ENCODE measurements around the gene MKNK2. TPM values are rescaled to one million over a fixed set of nuclear protein-coding genes. Genes with fewer than 3 reads are reported as not detected.
A peak's percentile ranks its signal among the peaks of the same experiment; 100 is the strongest.
"Not testable (repeated sequence)": the region's sequence is repeated elsewhere in the genome, so short reads cannot be mapped to it uniquely, and the experiment has no call there.

MKNK2 gene
- total RNA-seq, 2 experiments from 2014 or later: 155 to 157 TPM

DNA sequence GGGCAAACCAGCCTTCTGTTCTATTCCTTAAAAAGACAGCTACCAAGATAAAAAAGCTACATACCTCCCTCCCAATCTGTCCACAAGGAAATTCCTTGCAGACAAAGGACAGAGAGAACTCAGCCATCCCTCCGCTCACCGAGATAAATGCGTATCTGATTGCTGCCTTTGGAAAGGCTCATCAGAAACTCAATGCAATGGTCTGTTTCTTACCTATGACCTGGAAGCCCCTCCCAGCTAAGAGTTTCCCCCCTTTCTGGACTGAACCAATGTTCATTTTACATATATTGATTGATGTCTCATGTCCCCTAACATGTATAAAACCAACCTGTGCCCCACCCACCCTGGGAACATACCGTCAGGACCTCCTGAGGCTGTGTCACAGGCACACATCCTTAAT, 47.2 kb downstream of the MKNK2 start:
- Mint-ChIP-seq H3K27ac (no peak overlapping the region), H3K4me3 (no peak overlapping the region), H3K9me3 (no peaks in the 10 kb centered on the region), H3K36me3 (ENCODE audit: low read depth) (peaks cover 1% of the 10 kb centered on the region), H3K4me1 (ENCODE audit: low read depth) (peaks cover 2% of the 10 kb centered on the region), H3K27me3 (ENCODE audit: low read depth) (no peaks in the 10 kb centered on the region)
- intact Hi-C loops (cut with micrococcal nuclease): no loop called here
- CTCF ChIA-PET: interaction anchor here (0.7 to 1.1 kb wide), 3 partner anchors 17 to 379 kb away, joined by 3 to 7 read pairs (median 3); no protein-coding TSS in a partner anchor
- DNase-seq: no peak

DNA sequence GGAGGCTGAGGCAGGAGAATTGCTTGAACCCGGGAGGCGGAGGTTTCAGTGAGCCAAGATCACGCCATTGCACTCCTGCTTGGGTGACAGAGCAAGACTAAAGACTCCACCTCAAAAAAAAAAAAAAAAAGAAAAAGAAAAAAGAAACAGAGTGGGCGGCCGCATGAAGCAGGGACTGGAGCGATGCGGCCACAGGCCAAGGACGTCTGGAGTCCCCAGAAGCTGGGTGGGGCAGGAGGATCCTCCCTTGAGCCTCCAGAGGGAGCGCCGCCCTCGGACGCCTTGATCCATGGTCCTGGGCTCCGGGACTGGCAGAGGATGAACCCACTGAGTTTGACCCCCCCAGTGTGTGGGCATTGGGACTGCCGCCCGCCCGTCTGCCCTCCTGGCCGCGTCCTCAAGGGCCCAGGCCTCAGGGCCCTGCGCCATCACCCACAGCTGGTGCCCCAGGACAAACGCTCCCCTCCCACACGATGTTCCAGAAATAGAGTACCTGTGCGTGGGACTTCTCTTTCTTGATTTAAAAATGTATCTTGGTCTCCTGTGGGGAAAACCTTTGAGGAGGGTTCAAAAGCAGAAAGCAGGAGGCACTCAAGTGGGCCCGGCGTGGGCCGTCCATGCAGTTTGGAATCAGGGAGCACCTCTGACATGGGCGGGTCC, 51.1 kb downstream of the MKNK2 start:
- Mint-ChIP-seq H3K4me1 (ENCODE audit: low read depth) (no peaks in the 10 kb centered on the region), H3K27ac (no peak overlapping the region), H3K4me3 (no peak overlapping the region), H3K9me3 (no peaks in the 10 kb centered on the region), H3K36me3 (ENCODE audit: low read depth) (peaks cover 7% of the 10 kb centered on the region), H3K27me3 (ENCODE audit: low read depth) (no peaks in the 10 kb centered on the region)
- intact Hi-C loops (cut with micrococcal nuclease): no loop called here
- DNase-seq: no peak
- CTCF ChIA-PET: no interaction called here

DNA sequence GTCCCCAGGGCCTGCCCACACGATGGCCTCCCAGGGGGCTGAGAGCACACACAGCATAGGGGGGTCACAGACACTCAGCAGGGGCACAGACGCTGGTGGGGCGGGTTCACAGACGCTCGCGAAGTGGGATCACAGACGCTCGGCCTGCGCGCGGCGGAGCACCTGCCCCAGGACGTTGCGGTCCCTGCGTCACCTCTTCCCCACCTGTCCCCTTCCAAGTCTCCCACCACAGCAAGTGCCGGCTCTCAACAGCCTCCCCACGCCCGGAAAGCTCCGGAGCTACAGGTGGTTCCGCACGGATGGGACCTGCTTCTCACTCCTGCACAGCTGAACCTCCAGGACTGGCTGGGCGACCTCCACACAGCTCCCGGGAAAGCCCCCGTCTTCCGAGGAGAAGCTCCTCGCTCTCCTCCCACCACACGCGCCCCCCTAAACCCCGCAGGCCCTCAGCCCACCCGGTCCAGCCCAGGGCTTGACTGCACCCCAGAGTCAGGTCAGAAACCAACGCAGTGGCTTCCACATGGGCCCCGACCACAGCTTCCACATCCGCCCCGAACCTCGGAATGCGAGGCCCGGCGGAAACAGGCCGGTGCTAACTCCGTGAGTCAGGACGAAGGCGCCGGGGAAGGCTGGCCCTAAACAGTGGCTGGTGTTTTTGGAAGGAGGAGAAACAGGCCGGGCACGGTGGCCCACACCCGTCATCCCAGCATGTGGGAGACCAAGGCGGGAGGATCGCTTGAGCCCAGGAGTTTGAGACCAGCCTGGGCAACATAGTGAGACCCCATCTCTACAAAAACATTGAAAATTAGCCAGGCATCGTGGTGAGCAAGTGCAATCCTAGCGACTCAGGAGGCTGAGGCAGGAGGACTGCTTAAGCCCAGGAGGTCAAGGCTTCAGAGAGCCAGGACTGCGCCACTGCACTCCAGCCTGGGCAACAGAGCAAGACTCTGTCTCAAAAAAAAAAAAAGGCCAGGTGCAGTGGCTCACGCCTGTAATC, 52.0 kb downstream of the MKNK2 start:
- H3K27ac Mint-ChIP-seq: no peak overlapping the region
- intact Hi-C loops (cut with micrococcal nuclease): no loop called here
- no peak overlapping the region for H3K4me3 Mint-ChIP-seq
- no peaks in the 10 kb centered on the region for H3K4me1 Mint-ChIP-seq (ENCODE audit: low read depth)
- no peaks in the 10 kb centered on the region for H3K9me3 Mint-ChIP-seq
- no peak for DNase-seq
- peaks cover 9% of the 10 kb centered on the region for H3K36me3 Mint-ChIP-seq (ENCODE audit: low read depth)
- CTCF ChIA-PET: interaction anchor here (0.6 kb wide), 1 partner anchor 393 kb away, joined by 3 read pairs; no protein-coding TSS in a partner anchor
- no peaks in the 10 kb centered on the region for H3K27me3 Mint-ChIP-seq (ENCODE audit: low read depth)

DNA sequence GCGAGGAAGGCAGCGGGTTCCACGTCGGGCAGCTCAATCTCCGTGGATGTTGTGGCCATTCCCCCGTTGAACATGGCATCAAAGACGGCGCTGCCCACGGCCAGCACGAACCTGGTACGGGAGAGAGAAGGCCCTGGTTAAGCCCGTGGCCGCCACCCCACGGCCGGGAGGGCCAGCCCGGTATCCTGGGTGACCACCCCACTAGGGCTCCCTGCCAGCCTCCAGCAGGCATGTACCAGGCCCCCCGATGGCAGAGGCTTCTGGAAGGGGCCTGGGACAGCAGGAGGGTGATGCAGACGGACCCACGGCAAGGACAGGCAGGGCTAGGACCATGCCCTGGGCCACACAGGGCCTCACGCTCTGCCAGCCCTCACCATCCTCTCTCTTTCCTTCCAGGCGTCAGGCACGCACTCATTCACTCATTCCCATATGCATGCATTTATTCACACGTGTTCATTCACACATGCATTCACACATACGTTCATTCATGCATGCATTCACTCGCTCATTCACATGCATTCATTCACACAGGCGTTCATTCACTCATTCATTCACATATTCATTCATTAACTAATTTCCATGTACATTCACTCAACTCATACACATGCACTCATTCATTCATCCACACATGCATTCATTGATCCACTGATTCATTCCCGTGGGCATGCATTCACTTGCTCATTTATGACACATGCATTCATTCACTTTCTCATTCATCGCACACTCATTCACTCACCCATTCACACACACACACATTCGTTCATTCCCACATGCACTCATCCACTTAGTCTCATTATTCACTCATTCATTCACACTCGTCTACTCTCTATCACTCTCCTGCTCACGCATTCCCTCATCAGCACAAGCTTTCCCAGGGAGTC, 53.5 kb downstream of the MKNK2 start:
- no peaks in the 10 kb centered on the region for H3K27me3 Mint-ChIP-seq (ENCODE audit: low read depth)
- H3K4me1 Mint-ChIP-seq (ENCODE audit: low read depth): no peaks in the 10 kb centered on the region
- CTCF ChIA-PET: no interaction called here

DNA sequence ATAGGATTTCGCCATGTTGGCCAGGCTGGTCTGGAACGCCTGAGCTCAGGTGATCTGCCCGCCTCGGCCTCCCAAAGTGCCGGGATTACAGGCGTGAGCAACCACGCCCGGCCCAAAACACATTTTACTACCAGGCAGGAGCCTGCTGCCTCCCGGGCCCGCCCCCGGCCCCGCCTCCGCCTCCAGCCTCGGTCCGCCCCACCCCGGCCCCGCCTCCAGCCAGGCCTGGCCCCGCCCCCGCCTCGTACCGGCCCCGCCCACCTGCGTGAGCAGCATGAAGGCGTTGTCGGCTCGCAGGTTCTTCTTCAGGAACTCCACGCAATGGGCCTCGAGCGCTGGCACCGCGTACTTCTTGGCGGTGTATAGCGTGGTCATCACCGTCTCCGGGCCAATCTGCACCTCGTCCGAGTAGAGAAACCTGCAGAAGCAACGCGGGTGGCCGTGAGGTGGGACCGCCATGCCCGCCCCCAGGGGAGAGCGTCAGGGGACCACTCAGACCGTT, 58.2 kb downstream of the MKNK2 start:
- peaks cover 11% of the 10 kb centered on the region for H3K36me3 Mint-ChIP-seq (ENCODE audit: low read depth)
- no peaks in the 10 kb centered on the region for H3K9me3 Mint-ChIP-seq
- DNase-seq: no peak
- no peaks in the 10 kb centered on the region for H3K27me3 Mint-ChIP-seq (ENCODE audit: low read depth)
- no peak overlapping the region for H3K27ac Mint-ChIP-seq
- intact Hi-C loops (cut with micrococcal nuclease): no loop called here
- CTCF ChIA-PET: no interaction called here
- H3K4me3 Mint-ChIP-seq: no peak overlapping the region
- H3K4me1 Mint-ChIP-seq (ENCODE audit: low read depth): no peaks in the 10 kb centered on the region

More for the DNA sequence above, 53.5 kb downstream of the MKNK2 start:
- no peaks in the 10 kb centered on the region for H3K9me3 Mint-ChIP-seq
- intact Hi-C loops (cut with micrococcal nuclease): no loop called here
- H3K36me3 Mint-ChIP-seq (ENCODE audit: low read depth): peaks cover 9% of the 10 kb centered on the region
- no peak overlapping the region for H3K4me3 Mint-ChIP-seq
- no peak for DNase-seq
- H3K27ac Mint-ChIP-seq: no peak overlapping the region

DNA sequence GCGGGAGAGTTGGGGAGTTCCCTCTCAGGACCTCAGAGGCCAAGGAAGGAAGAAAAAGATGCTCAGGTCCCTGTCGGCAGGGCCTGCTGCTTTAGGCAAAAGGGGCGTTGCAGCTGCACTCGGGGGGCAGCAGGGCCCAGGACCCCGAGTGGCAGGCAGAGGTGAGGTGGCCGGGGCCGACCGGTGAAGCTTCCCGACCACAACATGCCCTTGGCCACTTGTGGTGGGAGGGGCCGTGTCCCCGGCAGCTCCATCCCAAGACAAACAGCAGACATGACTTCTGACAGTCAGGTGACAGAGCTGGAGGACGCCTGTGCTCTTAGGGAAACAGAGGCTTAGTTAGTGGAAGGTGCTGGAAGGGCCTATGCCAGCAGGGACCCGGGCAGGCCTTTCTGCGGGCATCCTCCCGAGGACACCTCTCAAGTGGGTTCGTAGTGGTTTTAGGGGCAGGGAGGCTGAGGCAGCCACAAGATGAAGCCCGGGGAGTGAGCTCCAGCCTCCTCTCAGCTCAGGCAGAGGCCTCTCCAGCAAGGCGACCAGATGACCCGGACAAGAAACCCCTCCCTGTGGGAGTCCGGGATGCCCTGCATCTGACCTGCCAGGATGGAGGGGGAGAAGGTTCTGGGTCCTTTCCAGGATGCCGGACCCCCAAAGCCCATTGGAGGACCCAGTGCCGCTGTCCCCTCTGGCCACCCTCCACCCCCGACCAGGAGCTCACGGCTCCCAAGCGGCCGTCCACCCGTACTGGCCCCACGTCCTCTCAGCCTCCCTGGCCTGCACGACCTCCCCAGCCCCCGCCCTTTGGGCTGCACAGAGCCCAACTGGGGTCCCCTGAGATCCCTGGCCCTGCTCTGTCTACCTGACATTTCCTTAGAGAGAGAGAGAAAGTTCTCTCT, 59.8 kb downstream of the MKNK2 start:
- intact Hi-C loops (cut with micrococcal nuclease): no loop called here
- Mint-ChIP-seq H3K9me3 (no peaks in the 10 kb centered on the region), H3K27me3 (ENCODE audit: low read depth) (no peaks in the 10 kb centered on the region), H3K36me3 (ENCODE audit: low read depth) (peaks cover 7% of the 10 kb centered on the region), H3K4me3 (no peak overlapping the region), H3K27ac (no peak overlapping the region), H3K4me1 (ENCODE audit: low read depth) (no peaks in the 10 kb centered on the region)
- DNase-seq: no peak
- CTCF ChIA-PET: interaction anchor here (0.7 kb wide), 1 partner anchor 45 kb away, joined by 3 read pairs; no protein-coding TSS in a partner anchor

DNA sequence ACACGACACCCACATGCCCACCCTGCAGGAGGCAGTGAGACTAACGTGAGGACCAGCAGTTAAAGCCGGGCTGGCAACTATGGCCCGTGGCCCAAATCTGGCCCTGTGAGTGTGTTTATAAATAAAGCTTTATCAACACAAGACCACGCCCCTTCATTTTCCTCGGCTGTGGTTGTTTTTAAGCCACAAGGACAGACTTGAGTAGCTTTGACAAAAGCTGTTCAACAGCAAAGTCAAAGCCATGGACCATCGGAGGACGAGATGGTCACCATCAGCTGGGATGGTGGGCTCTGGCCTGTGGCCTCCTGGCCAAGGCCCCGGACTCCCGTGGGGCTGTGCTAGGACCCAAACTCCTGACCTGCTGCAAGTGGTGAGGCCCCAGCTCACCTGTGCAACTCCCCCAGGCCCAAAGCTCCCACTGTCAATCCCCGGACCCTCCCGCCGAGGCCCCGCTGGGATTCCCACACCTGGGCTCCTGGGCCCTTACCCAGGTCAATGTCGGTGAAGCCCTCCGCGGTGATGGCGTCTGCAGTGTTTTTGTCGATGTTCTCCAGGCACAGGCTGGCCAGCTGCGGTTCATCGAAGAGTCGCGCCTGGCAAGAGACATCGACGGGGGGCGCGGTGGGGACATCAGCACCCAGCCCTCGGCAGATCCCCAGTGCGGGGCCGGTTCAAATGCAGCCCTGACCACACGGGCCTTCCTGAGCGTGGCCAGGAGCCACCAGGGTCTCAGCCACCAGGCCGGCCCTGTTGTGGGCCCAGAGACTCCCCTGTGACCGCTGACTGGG, 60.6 kb downstream of the MKNK2 start:
- Mint-ChIP-seq H3K4me3 (no peak overlapping the region), H3K27ac (no peak overlapping the region), H3K4me1 (ENCODE audit: low read depth) (no peaks in the 10 kb centered on the region), H3K27me3 (ENCODE audit: low read depth) (no peaks in the 10 kb centered on the region), H3K9me3 (no peaks in the 10 kb centered on the region), H3K36me3 (ENCODE audit: low read depth) (peaks cover 4% of the 10 kb centered on the region)
- CTCF ChIA-PET: no interaction called here
- intact Hi-C loops (cut with micrococcal nuclease): no loop called here
- DNase-seq: no peak

DNA sequence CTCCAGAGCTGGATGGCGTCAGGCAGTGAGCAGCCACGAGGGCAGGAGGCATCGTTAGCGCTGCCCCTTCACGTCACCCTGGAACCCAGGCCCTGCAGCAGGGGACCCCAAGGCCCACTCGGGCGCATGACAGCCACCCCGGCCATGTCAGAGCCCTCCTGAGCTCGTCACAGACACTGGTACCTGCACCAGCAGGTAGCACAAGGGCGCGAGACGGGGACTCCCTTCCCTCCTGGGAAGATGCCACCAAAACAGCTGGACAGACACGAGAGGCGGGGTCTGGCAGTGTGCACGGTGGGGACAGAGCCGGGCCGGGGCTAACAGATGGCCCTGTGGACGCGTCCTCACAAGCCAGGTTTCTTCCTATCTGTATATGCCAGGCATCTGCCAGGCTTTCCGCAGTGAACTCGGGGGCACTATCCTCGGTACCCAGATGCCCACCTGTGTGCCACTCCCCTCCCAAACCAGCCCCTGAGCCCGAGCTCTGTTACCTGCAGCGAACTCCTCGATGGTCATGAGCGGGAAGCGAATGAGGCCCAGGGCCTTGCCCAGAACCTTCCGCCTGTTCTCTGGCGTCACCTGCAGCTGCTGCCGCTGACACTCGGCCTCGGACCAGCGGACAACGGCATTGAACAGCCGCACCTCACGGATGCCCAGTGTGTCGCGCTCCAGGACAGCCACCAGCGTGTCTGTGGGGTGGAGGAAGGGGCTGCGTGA, 61.4 kb downstream of the MKNK2 start:
- H3K27ac Mint-ChIP-seq: no peak overlapping the region
- CTCF ChIA-PET: no interaction called here
- peaks cover 3% of the 10 kb centered on the region for H3K36me3 Mint-ChIP-seq (ENCODE audit: low read depth)
- H3K4me3 Mint-ChIP-seq: no peak overlapping the region
- no peaks in the 10 kb centered on the region for H3K4me1 Mint-ChIP-seq (ENCODE audit: low read depth)
- intact Hi-C loops (cut with micrococcal nuclease): no loop called here
- no peak for DNase-seq
- no peaks in the 10 kb centered on the region for H3K9me3 Mint-ChIP-seq
- H3K27me3 Mint-ChIP-seq (ENCODE audit: low read depth): no peaks in the 10 kb centered on the region

DNA sequence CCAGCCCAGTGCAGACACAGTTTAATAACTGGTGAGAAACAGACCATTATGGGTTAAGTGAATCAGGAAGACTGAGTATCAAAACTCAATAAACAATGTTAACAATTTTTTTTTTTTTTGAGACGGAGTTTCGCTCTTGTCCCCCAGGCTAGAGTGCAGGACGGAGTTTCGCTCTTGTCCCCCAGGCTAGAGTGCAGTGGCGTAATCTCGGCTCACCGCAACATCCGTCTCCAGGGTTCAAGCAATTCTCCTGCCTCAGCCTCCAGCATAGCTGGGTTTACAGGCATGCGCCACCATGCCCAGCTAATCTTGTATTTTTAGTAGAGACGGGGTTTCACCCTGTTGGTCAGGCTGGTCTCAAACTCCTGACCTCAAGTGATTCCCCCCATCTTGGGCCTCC, 62.6 kb downstream of the MKNK2 start:
- H3K27me3 Mint-ChIP-seq (ENCODE audit: low read depth); CTCF ChIA-PET; intact Hi-C loops (cut with micrococcal nuclease); H3K9me3 Mint-ChIP-seq; H3K36me3 Mint-ChIP-seq (ENCODE audit: low read depth); H3K4me1 Mint-ChIP-seq (ENCODE audit: low read depth); DNase-seq; H3K4me3 Mint-ChIP-seq: not testable (repeated sequence)
- peak overlapping the region; percentile 41 for H3K27ac Mint-ChIP-seq
